Measurements from ENCODE around the gene CNTN3. TPM values are rescaled to one million over a fixed set of nuclear protein-coding genes. Genes with fewer than 3 reads are reported as not detected.

CNTN3 gene
- total RNA-seq, 2 experiments from 2014 or later = not detected

DNA sequence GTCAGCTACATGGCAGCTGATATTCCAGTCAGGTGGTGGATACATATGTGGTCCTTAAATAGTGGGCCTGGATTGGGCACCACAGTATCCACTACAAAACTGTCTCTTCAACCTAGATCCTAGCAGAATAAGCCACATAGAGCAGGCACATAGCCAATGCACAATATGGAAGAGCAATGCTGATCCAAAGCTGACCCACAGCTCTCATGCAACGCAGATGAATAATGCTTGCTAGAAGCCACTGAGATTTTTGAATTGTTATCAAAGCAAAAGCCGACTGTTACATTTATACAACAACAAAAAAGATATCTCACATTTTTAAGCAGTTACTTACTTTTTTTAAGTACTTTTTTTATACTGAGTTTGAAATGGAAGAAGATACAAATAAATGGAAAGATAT lies 11.2 kb downstream of the CNTN3 start:
- peaks cover 4% of the 10 kb centered on the region for H3K9me3 Mint-ChIP-seq (ENCODE audit: insufficient read depth)
- H3K27ac Mint-ChIP-seq = no peak overlapping the region
- ATAC-seq (no peak), DNase-seq (no peak)
- no peak overlapping the region for H3K4me3 Mint-ChIP-seq
- ChIA-PET CTCF (no interaction called here), POLR2A (no interaction called here)
- no peaks in the 10 kb centered on the region for H3K27me3 Mint-ChIP-seq (ENCODE audit: low read depth)
- H3K36me3 Mint-ChIP-seq (ENCODE audit: low read depth) = no peaks in the 10 kb centered on the region
- no peaks in the 10 kb centered on the region for H3K4me1 Mint-ChIP-seq (ENCODE audit: low read depth)

DNA sequence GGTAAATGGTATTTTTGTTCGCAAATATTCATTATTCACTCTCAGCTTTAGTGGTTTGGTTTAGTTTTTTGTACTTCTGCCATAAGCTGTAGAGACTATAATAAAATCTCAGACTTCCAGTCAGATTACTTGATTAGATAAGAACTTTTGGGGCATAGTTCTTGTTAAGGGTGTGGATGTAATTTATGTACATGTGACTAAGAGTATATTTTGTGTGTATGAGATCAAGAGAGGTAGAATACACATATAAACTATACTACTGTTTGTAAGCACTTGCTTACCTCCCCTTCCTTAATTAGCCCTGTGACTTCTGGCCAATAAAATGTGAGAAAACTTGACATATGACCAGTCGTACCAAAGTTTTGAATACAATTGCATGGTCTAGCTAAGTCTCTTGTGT lies 12.0 kb downstream of the CNTN3 start:
- DNase-seq = no peak
- POLR2A ChIA-PET = no interaction called here
- Mint-ChIP-seq H3K9me3 (ENCODE audit: insufficient read depth) (peaks cover 4% of the 10 kb centered on the region), H3K36me3 (ENCODE audit: low read depth) (no peaks in the 10 kb centered on the region), H3K27ac (no peak overlapping the region), H3K4me1 (ENCODE audit: low read depth) (no peaks in the 10 kb centered on the region), H3K4me3 (no peak overlapping the region), H3K27me3 (ENCODE audit: low read depth) (no peaks in the 10 kb centered on the region)
- CTCF ChIA-PET = no interaction called here
- no peak for ATAC-seq

GRCh38 chr3:74601793-74602192 lies 12.7 kb downstream of the CNTN3 start:
- H3K36me3 Mint-ChIP-seq (ENCODE audit: low read depth) = no peaks in the 10 kb centered on the region
- no peak for DNase-seq
- no peak overlapping the region for H3K27ac Mint-ChIP-seq
- ChIA-PET CTCF (no interaction called here), POLR2A (no interaction called here)
- H3K27me3 Mint-ChIP-seq (ENCODE audit: low read depth) = no peaks in the 10 kb centered on the region
- peaks cover 9% of the 10 kb centered on the region for H3K9me3 Mint-ChIP-seq (ENCODE audit: insufficient read depth)
- H3K4me3 Mint-ChIP-seq = no peak overlapping the region
- no peak for ATAC-seq
- H3K4me1 Mint-ChIP-seq (ENCODE audit: low read depth) = no peaks in the 10 kb centered on the region

DNA sequence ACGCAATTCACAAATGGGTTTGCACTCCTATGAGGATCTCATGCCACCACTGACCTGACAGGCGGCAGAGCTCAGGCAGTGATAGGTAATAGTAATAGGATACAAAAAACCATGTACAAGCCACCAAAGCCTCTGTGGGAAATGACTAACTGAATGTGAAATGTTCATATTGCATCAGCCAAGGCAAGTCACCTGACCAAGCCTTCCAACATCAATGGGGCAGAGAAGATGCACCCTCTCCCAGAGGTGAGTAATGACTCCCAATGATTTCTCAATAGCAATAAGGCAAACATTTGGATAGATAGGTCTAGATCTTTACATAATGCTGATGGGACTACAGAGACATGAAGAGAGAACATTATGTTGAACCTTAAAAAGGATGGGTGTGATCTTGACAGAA lies 14.9 kb downstream of the CNTN3 start:
- CTCF ChIA-PET = no interaction called here
- no peaks in the 10 kb centered on the region for H3K36me3 Mint-ChIP-seq (ENCODE audit: low read depth)

GRCh38 chr3:74593152-74593551 lies 21.3 kb downstream of the CNTN3 start:
- ChIA-PET CTCF (no interaction called here), POLR2A (no interaction called here)
- no peak overlapping the region for H3K27ac Mint-ChIP-seq
- no peaks in the 10 kb centered on the region for H3K27me3 Mint-ChIP-seq (ENCODE audit: low read depth)
- no peak for ATAC-seq
- no peaks in the 10 kb centered on the region for H3K4me1 Mint-ChIP-seq (ENCODE audit: low read depth)
- peaks cover 9% of the 10 kb centered on the region for H3K9me3 Mint-ChIP-seq (ENCODE audit: insufficient read depth)
- no peak overlapping the region for H3K4me3 Mint-ChIP-seq
- DNase-seq = no peak
- no peaks in the 10 kb centered on the region for H3K36me3 Mint-ChIP-seq (ENCODE audit: low read depth)

More for the DNA sequence above, 14.9 kb downstream of the CNTN3 start:
- no peaks in the 10 kb centered on the region for H3K4me1 Mint-ChIP-seq (ENCODE audit: low read depth)
- H3K27me3 Mint-ChIP-seq (ENCODE audit: low read depth) = no peaks in the 10 kb centered on the region
- no peak for DNase-seq
- POLR2A ChIA-PET = no interaction called here
- no peak overlapping the region for H3K27ac Mint-ChIP-seq
- ATAC-seq = no peak
- H3K4me3 Mint-ChIP-seq = no peak overlapping the region
- H3K9me3 Mint-ChIP-seq (ENCODE audit: insufficient read depth) = peaks cover 9% of the 10 kb centered on the region

DNA sequence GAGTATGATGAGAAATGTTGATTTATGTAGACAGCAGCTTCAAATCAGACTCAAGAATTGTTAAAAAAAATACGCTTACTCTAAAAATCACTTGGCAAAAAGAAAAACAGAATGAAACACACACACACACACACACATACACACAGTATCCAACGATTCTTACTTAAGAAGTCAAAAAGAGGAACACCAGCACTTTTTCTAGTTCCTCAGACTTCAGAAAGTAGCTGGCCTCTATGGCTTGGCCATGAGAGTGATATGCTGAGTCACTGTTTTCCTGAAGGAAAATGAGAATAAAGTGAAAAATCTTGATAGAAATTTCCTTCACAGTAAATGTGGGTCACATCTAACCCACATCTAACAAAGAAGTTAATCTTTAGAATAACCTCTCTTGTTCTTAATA lies 22.1 kb downstream of the CNTN3 start:
- no peak overlapping the region for H3K27ac Mint-ChIP-seq
- ChIA-PET CTCF (no interaction called here), POLR2A (no interaction called here)
- H3K4me1 Mint-ChIP-seq (ENCODE audit: low read depth) = no peaks in the 10 kb centered on the region
- peaks cover 9% of the 10 kb centered on the region for H3K9me3 Mint-ChIP-seq (ENCODE audit: insufficient read depth)
- ATAC-seq (no peak), DNase-seq (no peak)
- H3K4me3 Mint-ChIP-seq = no peak overlapping the region
- H3K36me3 Mint-ChIP-seq (ENCODE audit: low read depth) = no peaks in the 10 kb centered on the region
- no peaks in the 10 kb centered on the region for H3K27me3 Mint-ChIP-seq (ENCODE audit: low read depth)

DNA sequence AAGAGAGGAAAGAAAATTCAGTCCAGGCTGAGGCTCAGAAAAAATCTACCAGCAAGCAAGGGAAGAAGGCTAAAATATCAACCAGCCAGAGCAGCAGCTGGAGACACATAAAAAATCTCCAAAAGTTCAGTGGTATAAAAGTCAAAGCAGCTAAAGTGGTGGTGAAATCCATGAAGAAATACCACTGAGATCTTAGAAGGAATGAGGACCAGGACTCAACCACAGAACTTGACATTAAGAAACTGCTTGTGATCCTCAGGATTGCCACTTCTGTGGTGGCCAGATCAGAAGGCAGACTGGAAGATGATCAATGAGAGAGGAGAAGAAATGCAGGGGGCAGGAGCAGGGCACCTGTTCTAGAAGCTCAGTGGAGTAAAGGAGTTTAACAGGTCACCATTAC lies 22.5 kb downstream of the CNTN3 start:
- Mint-ChIP-seq H3K4me3 (no peak overlapping the region), H3K9me3 (ENCODE audit: insufficient read depth) (peaks cover 5% of the 10 kb centered on the region), H3K27ac (no peak overlapping the region), H3K4me1 (ENCODE audit: low read depth) (no peaks in the 10 kb centered on the region), H3K36me3 (ENCODE audit: low read depth) (no peaks in the 10 kb centered on the region), H3K27me3 (ENCODE audit: low read depth) (no peaks in the 10 kb centered on the region)
- POLR2A ChIA-PET = no interaction called here
- DNase-seq = no peak
- no peak for ATAC-seq
- CTCF ChIA-PET = no interaction called here

- no peak overlapping the region for H3K27ac Mint-ChIP-seq
- peaks cover 2% of the 10 kb centered on the region for H3K9me3 Mint-ChIP-seq (ENCODE audit: insufficient read depth)
- ChIA-PET POLR2A (no interaction called here), CTCF (no interaction called here)
- DNase-seq = no peak
- no peak for ATAC-seq
- no peaks in the 10 kb centered on the region for H3K27me3 Mint-ChIP-seq (ENCODE audit: low read depth)
- no peak overlapping the region for H3K4me3 Mint-ChIP-seq
- no peaks in the 10 kb centered on the region for H3K4me1 Mint-ChIP-seq (ENCODE audit: low read depth)
- H3K36me3 Mint-ChIP-seq (ENCODE audit: low read depth) = no peaks in the 10 kb centered on the region
Observed at GRCh38 chr3:74591342-74591741, 23.1 kb downstream of the CNTN3 start.

DNA sequence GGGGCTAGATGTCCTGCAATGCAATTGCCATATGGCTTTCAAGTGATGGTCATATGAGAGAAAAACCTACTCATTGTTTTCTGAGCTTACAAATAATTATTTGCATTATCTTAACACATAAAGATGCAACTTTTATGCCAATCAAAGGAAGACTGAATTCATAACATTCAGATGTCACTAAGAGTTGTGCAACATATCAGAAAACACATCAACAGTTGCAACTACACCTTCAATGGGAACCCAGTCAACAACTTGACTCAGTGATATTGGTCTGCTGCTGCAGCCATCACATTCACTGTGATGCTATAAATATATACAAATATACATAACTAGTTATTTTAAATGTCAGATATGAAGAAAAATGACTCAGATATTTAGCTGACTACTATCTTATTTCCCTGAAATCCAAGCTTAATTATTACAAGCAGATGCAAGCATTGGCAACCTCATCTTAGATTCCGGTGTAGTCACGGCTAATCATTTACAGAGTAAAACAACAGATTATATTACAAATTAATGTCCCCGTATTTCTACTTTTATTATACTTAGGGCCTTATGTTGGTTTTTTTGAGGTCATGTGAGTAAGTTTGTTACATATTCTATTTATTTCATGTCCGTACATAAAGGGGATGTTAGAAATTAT lies 23.7 kb downstream of the CNTN3 start:
- peaks cover 3% of the 10 kb centered on the region for H3K9me3 Mint-ChIP-seq (ENCODE audit: insufficient read depth)
- no peak overlapping the region for H3K4me3 Mint-ChIP-seq
- H3K4me1 Mint-ChIP-seq (ENCODE audit: low read depth) = no peaks in the 10 kb centered on the region
- no peak overlapping the region for H3K27ac Mint-ChIP-seq
- ChIA-PET POLR2A (no interaction called here), CTCF (no interaction called here)
- H3K27me3 Mint-ChIP-seq (ENCODE audit: low read depth) = no peaks in the 10 kb centered on the region
- ATAC-seq = no peak
- H3K36me3 Mint-ChIP-seq (ENCODE audit: low read depth) = no peaks in the 10 kb centered on the region
- no peak for DNase-seq

DNA sequence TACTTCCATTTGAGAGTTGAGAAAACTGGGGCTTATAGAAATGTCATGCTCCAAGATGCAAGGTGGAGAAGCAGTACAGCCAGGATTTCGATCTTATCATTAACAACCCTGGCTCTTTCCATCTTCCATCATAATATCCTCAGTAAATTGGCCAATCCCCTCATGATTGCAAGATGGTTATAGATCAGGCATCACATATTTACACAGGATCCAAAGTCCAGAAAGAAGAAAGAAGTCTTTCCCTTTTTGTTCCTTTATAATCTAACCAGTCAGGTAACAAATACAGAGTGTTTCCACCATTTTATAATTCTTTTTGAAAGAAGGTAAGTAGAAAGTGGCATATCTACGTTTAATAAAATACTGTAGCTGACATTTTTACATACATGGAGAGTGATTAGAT lies 29.7 kb downstream of the CNTN3 start:
- Mint-ChIP-seq H3K27me3 (ENCODE audit: low read depth) (no peaks in the 10 kb centered on the region), H3K27ac (no peak overlapping the region), H3K36me3 (ENCODE audit: low read depth) (no peaks in the 10 kb centered on the region), H3K4me1 (ENCODE audit: low read depth) (no peaks in the 10 kb centered on the region), H3K9me3 (ENCODE audit: insufficient read depth) (peaks cover 8% of the 10 kb centered on the region), H3K4me3 (no peak overlapping the region)
- CTCF ChIA-PET = no interaction called here
- DNase-seq = no peak
- no peak for ATAC-seq
- POLR2A ChIA-PET = no interaction called here

DNA sequence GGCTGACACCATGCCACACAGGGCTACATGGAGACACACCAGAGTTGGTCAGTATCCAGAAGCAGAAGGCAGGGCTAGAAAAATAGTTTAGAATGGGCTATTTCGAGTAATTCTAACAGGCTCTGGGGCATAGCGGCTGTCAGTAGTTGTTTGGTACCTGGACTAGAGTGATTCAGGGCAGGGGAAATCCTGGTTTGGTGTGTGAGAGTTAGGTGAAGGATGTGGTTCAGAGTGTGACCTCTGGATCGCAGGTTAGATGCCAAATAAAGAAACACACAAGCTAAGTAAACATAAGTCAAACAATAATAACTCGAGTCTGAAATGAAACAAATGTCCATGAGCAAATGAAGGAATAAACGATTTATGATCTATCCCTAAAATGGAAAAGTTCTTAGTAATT lies 31.5 kb downstream of the CNTN3 start:
- ATAC-seq (no peak), DNase-seq (no peak)
- POLR2A ChIA-PET = no interaction called here
- H3K36me3 Mint-ChIP-seq (ENCODE audit: low read depth) = no peaks in the 10 kb centered on the region
- H3K4me1 Mint-ChIP-seq (ENCODE audit: low read depth) = no peaks in the 10 kb centered on the region
- peaks cover 8% of the 10 kb centered on the region for H3K9me3 Mint-ChIP-seq (ENCODE audit: insufficient read depth)
- no peaks in the 10 kb centered on the region for H3K27me3 Mint-ChIP-seq (ENCODE audit: low read depth)
- H3K27ac Mint-ChIP-seq = no peak overlapping the region
- CTCF ChIA-PET = no interaction called here
- no peak overlapping the region for H3K4me3 Mint-ChIP-seq

DNA sequence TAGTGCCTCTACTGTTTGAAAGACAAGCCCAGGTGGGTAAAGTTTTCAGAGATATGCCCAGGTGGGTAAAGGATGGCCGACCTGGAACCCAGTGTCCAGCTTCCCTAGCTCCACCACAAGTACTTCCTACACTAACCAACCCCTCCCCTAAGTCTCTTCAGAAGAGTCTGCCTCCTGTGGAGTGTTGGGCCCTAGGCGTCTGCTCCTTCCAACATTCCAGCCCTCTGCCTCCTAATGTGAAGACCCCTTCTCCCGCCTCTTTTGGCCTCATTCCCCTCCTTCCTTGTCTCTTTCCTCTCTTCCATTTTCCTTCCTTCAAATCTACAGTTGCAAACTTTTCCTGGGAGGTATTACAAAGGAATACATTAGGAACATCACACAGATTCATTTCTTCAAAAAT lies 38.6 kb downstream of the CNTN3 start:
- POLR2A ChIA-PET = no interaction called here
- H3K4me3 Mint-ChIP-seq = no peak overlapping the region
- CTCF ChIA-PET = no interaction called here
- H3K27ac Mint-ChIP-seq = no peak overlapping the region
- H3K27me3 Mint-ChIP-seq (ENCODE audit: low read depth) = no peaks in the 10 kb centered on the region
- no peaks in the 10 kb centered on the region for H3K36me3 Mint-ChIP-seq (ENCODE audit: low read depth)
- peaks cover 14% of the 10 kb centered on the region for H3K9me3 Mint-ChIP-seq (ENCODE audit: insufficient read depth)
- H3K4me1 Mint-ChIP-seq (ENCODE audit: low read depth) = no peaks in the 10 kb centered on the region
- ATAC-seq = no peak
- DNase-seq = no peak

GRCh38 chr3:74571118-74571517 lies 43.3 kb downstream of the CNTN3 start:
- Mint-ChIP-seq H3K36me3 (ENCODE audit: low read depth) (no peaks in the 10 kb centered on the region), H3K27me3 (ENCODE audit: low read depth) (no peaks in the 10 kb centered on the region), H3K9me3 (ENCODE audit: insufficient read depth) (peaks cover 25% of the 10 kb centered on the region), H3K4me1 (ENCODE audit: low read depth) (no peaks in the 10 kb centered on the region), H3K4me3 (no peak overlapping the region), H3K27ac (no peak overlapping the region)
- ChIA-PET POLR2A (no interaction called here), CTCF (no interaction called here)
- no peak for ATAC-seq
- no peak for DNase-seq
